Stomach smooth muscle (tissue), 2 donors: ENCODE results near the gene MCC.
A peak's percentile ranks its signal among the peaks of the same experiment; 100 is the strongest.

Experiments
- H3K27ac ChIP-seq: one replicate; pipeline ENCODE4 v1.7.0; 2013; ENCODE audit warnings: mild to moderate bottlenecking, low read length, inconsistent platforms
- H3K27me3 ChIP-seq, 2 donors: one replicate each; pipeline ENCODE4 v1.7.0; 2013; ENCODE audit warnings: low read length in 2 of 2; ENCODE audit not compliant: insufficient read depth in 2 of 2, control insufficient read depth in 1 of 2
- H3K36me3 ChIP-seq, 2 donors: one replicate each; pipeline ENCODE4 v1.7.0; 2013; ENCODE audit warnings: low read length in 2 of 2; ENCODE audit not compliant: control insufficient read depth in 2 of 2, insufficient read depth in 2 of 2
- H3K4me1 ChIP-seq: one replicate; pipeline ENCODE4 v1.7.0; 2013; ENCODE audit warnings: low read length; ENCODE audit not compliant: control insufficient read depth, insufficient read depth
- H3K4me3 ChIP-seq, 2 donors: one replicate each; pipeline ENCODE4 v1.7.0; 2013; ENCODE audit warnings: low read length in 2 of 2
- H3K9ac ChIP-seq, 2 donors: one replicate each; pipeline ENCODE4 v1.7.0; 2013; ENCODE audit warnings: low read length in 2 of 2, mild to moderate bottlenecking in 1 of 2
- H3K9me3 ChIP-seq, 2 donors: one replicate each; pipeline ENCODE4 v1.7.0; 2013; ENCODE audit warnings: low read length in 2 of 2; ENCODE audit not compliant: control insufficient read depth in 2 of 2
- donor health status: healthy.
- donor health status: Pancreatic carcinoma.

MCC gene

GRCh38 chr5:113487781-113488644 lies at the start of gene MCC:
Gene MCC (minus strand): TSS chr5:113488453.
- Histone ChIP-seq H3K27ac (no peak within 1 kb of the TSS), H3K4me3 (peak within 1 kb of the TSS; percentile 82 to 86), H3K36me3 (no peaks in the 10 kb centered on the region), H3K9me3 (peaks cover 0 to 4% of the 10 kb centered on the region in 2 donors), H3K4me1 (peaks cover 14% of the 10 kb centered on the region), H3K27me3 (peaks cover 0 to 3% of the 10 kb centered on the region in 2 donors), H3K9ac (peak within 1 kb of the TSS; percentile 70 to 81)

GRCh38 chr5:113531481-113532159 lies 43.4 kb upstream of the MCC start:
- Histone ChIP-seq H3K9me3 (no peaks in the 10 kb centered on the region), H3K27me3 (no peaks in the 10 kb centered on the region), H3K36me3 (peaks cover 4 to 10% of the 10 kb centered on the region in 2 donors), H3K9ac (no peak overlapping the region), H3K4me3 (no peak overlapping the region), H3K4me1 (no peaks in the 10 kb centered on the region), H3K27ac (no peak overlapping the region)

- no peaks in the 10 kb centered on the region for H3K36me3 ChIP-seq
- H3K4me3 ChIP-seq = no peak overlapping the region
- H3K9me3 ChIP-seq = no peaks in the 10 kb centered on the region
- H3K27me3 ChIP-seq = no peaks in the 10 kb centered on the region
- peaks cover 4% of the 10 kb centered on the region for H3K4me1 ChIP-seq
- H3K27ac ChIP-seq = no peak overlapping the region
- no peak overlapping the region for H3K9ac ChIP-seq
Measured at GRCh38 chr5:113527746-113528145, 39.5 kb upstream of the MCC start.

- no peaks in the 10 kb centered on the region for H3K9me3 ChIP-seq
- H3K36me3 ChIP-seq = no peaks in the 10 kb centered on the region
- H3K9ac ChIP-seq = no peak overlapping the region
- no peak overlapping the region for H3K27ac ChIP-seq
- no peak overlapping the region for H3K4me3 ChIP-seq
- H3K4me1 ChIP-seq = peaks cover 4% of the 10 kb centered on the region
- H3K27me3 ChIP-seq = no peaks in the 10 kb centered on the region
Measured at GRCh38 chr5:113526421-113526820, 38.2 kb upstream of the MCC start.

GRCh38 chr5:113524927-113525326 lies 36.7 kb upstream of the MCC start:
- H3K9ac ChIP-seq = no peak overlapping the region
- peaks cover 4% of the 10 kb centered on the region for H3K4me1 ChIP-seq
- H3K27ac ChIP-seq = no peak overlapping the region
- H3K36me3 ChIP-seq = peaks cover 0 to 2% of the 10 kb centered on the region in 2 donors
- H3K4me3 ChIP-seq = no peak overlapping the region
- H3K27me3 ChIP-seq = no peaks in the 10 kb centered on the region
- H3K9me3 ChIP-seq = no peaks in the 10 kb centered on the region

GRCh38 chr5:113523168-113523567 lies 34.9 kb upstream of the MCC start:
- Histone ChIP-seq H3K9me3 (no peaks in the 10 kb centered on the region), H3K4me1 (peaks cover 4% of the 10 kb centered on the region), H3K36me3 (peaks cover 2 to 3% of the 10 kb centered on the region in 2 donors), H3K27me3 (no peaks in the 10 kb centered on the region), H3K27ac (no peak overlapping the region), H3K9ac (no peak overlapping the region), H3K4me3 (no peak overlapping the region)

GRCh38 chr5:113520899-113521298 lies 32.6 kb upstream of the MCC start:
- H3K9ac ChIP-seq = no peak overlapping the region
- H3K27ac ChIP-seq = no peak overlapping the region
- no peaks in the 10 kb centered on the region for H3K27me3 ChIP-seq
- peaks cover 2 to 9% of the 10 kb centered on the region in 2 donors for H3K36me3 ChIP-seq
- H3K4me3 ChIP-seq = no peak overlapping the region
- peaks cover 4% of the 10 kb centered on the region for H3K4me1 ChIP-seq
- no peaks in the 10 kb centered on the region for H3K9me3 ChIP-seq

- H3K27ac ChIP-seq = no peak overlapping the region
- H3K36me3 ChIP-seq = peaks cover 2 to 9% of the 10 kb centered on the region in 2 donors
- no peaks in the 10 kb centered on the region for H3K27me3 ChIP-seq
- no peaks in the 10 kb centered on the region for H3K9me3 ChIP-seq
- H3K4me1 ChIP-seq = peaks cover 4% of the 10 kb centered on the region
- no peak overlapping the region for H3K9ac ChIP-seq
- H3K4me3 ChIP-seq = no peak overlapping the region
Measured at GRCh38 chr5:113520429-113520828, 32.2 kb upstream of the MCC start.

- no peak overlapping the region for H3K4me3 ChIP-seq
Measured at GRCh38 chr5:113519412-113519811, 31.2 kb upstream of the MCC start.

GRCh38 chr5:113518884-113519283 lies 30.6 kb upstream of the MCC start:
- Histone ChIP-seq H3K27ac (no peak overlapping the region), H3K4me1 (no peaks in the 10 kb centered on the region), H3K9me3 (no peaks in the 10 kb centered on the region), H3K9ac (no peak overlapping the region), H3K4me3 (no peak overlapping the region), H3K27me3 (no peaks in the 10 kb centered on the region), H3K36me3 (peaks cover 2 to 9% of the 10 kb centered on the region in 2 donors)

More at GRCh38 chr5:113519412-113519811, 31.2 kb upstream of the MCC start:
- no peak overlapping the region for H3K27ac ChIP-seq
- no peaks in the 10 kb centered on the region for H3K27me3 ChIP-seq
- H3K9me3 ChIP-seq = no peaks in the 10 kb centered on the region
- H3K9ac ChIP-seq = no peak overlapping the region
- peaks cover 4% of the 10 kb centered on the region for H3K4me1 ChIP-seq
- peaks cover 2 to 9% of the 10 kb centered on the region in 2 donors for H3K36me3 ChIP-seq

GRCh38 chr5:113514289-113514635 lies 26.0 kb upstream of the MCC start:
- H3K9me3 ChIP-seq = no peaks in the 10 kb centered on the region
- H3K9ac ChIP-seq = peak overlapping the region; percentile 91 to 93
- no peaks in the 10 kb centered on the region for H3K4me1 ChIP-seq
- peak overlapping the region; percentile 85 for H3K27ac ChIP-seq
- H3K27me3 ChIP-seq = no peaks in the 10 kb centered on the region
- peaks cover 0 to 6% of the 10 kb centered on the region in 2 donors for H3K36me3 ChIP-seq
- H3K4me3 ChIP-seq = peak overlapping the region; percentile 65 to 86
